ENCODE data around the gene NR6A1.

Gene NR6A1

DNA sequence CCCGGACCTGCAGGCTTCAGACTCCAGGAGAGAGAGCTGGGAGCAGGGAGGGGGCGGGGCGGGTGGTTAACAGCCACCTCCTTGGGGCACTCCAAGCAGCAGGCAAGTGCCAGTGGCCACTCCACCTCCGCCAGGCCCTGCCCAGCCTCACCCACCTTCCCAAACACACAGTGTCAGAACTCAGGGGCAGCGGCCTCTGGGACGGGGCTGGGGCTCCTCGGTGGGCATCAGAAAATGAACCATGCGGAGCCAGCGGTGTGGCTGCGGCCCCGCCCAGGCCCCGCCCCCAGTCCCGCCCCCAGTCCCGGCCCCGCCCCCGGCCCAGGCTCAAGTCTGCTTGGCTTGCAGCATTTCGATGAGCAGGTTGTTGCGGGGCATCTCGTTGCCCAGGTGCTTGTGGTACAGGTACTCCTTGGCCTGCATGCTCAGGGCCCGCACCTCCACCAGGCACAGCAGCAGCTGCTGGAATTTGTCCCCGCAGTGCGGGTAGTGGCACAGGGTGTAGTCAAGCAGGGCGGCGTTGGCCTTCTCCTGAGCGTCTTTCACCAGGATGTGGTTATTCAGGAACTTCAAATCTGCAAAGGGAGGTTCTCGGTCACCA is 288.6 kb downstream of the NR6A1 start:
- peak; percentile 23 for DNase-seq

DNA sequence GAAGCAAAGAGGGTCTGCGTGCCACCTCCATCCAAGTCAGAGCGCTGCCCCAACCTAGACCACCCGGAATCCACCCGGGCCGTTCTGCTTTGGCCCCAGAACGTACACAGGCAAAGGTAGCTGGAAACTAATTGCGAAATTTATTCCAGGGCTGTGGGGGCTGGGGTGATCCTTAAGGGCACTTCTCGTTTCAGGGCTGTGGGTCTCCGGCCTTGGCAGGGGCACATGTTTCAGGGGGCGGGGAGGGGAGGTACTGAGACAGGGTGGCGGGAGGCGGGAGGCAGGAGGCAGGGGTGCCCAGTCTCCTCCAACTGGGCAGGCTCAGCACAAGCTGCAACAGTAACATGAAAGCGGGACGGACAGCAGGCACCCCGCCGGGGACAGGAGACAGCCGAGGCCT is 290.0 kb downstream of the NR6A1 start:
- no peak for DNase-seq

DNA sequence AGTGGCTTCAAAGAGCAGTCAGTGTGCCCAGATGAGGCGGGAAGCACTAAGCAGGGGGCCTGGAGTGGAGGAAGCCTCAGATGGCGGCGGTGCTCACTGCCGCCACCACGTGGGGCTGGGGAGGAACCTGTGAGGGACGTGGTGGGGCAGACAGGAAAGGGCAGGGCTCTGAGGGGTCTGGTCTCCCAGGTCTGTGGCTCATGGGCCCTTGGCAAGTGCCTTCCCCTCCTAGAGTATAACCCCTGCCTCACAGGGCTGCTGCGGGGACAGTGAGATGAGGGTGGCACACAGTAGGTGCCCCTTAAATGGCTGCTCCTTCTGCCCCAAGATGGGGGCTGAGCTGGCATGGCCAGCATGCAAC is 290.5 kb downstream of the NR6A1 start:
- no peak for DNase-seq

DNA sequence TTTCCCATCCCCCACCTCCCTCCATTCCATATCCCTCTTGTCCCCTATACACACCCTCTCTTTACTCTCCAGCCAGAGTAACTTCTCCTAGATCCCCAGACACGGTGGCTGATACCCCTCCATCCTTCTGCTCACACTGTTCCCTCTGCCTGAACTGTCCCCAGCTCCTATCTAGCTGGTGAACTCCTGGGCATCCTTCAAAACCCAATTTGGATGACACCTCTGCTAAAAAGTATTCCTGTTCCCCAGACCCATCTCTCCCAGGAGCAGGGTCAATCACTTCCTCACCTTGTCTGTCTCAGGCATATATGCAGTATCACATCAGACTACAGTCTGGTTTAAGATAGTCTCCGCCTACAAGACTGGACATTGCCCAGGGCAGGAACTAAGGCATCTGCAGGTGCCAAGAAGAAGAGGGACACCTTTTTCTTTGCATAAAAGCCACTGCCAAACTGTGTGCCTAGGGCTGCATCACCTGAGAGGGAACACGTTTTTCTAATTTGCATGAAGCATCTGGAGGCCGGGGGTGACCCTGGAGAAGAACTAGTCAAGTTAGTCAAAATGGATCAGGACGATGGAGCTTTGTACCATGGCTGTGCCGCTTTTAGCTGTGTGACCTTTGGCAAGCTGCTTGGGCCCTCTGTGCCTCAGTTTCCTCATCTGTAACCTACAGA is 291.0 kb downstream of the NR6A1 start:
- DNase-seq: no peak

DNA sequence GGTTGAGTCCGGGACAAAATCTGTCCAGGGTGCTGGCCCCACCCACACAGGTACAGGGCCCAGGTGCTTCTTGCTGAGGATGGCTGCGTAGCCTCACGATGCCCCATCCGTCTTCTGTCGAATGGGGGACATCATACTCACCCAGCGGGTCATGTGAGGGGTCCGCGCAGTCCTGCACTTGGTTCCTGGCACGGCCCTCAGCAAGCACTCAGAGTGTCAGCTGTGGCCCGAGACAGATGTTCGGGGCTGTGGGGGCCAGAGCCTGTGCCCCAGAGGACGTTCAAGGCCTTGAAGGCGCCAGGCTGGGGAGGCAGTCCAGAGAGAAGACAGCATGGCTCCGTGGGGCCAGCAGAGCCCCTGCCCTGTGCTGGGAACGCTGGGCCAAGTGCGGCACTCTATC is 291.7 kb downstream of the NR6A1 start:
- DNase-seq: no peak

DNA sequence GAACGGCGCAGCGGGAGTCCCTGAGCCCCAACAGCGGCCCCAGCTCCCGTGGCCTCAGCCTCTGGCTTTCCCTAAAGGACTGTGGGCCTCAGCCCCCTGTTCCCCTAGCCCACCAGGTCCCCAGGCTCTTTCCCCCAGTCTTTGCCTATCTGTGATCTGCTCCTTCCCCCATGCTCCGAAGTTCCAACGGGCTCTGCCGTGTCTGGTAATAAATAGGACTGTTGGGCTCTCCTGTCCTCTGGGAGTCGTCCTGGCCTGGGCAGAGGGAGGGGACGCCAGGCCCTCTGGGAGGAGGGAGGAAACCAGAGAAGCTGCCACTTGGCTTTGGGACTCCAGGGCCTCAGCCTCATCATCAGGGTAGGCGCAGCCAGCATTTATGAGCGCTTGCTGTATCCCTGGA is 292.8 kb downstream of the NR6A1 start:
- peak; percentile 56 for DNase-seq

DNA sequence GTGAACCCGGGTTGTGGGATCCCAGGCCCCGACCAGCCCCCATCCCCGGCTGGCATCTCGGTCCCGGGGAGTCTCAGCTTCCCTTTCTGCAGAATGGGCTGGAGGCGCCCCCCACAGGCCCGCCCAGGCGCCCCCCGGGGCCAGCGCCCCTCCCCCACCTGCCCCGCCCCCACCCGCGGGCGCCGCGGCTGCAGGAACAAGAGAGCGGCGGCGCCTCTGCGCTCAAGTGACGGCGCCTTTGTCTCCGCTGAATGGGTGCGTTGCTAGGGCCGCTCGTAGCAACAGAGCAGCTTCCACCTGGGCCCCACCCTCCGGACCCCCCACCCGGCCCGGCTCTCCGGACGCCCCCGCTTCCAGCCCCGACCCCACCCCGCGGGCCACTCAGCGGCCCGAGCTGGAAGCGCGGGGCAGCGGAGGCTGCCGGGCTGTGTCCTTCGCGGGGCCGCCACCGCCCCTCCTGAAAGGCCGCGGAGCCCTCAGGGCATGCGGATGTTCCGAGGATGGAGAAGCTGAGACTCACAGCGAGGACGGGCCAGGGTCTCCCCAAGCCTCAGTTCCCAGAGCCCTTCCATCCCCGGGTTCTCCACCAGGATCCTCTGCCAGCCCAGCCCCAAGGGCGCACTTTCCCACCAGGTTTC is 293.3 kb downstream of the NR6A1 start:
- DNase-seq: peak; percentile 73

DNA sequence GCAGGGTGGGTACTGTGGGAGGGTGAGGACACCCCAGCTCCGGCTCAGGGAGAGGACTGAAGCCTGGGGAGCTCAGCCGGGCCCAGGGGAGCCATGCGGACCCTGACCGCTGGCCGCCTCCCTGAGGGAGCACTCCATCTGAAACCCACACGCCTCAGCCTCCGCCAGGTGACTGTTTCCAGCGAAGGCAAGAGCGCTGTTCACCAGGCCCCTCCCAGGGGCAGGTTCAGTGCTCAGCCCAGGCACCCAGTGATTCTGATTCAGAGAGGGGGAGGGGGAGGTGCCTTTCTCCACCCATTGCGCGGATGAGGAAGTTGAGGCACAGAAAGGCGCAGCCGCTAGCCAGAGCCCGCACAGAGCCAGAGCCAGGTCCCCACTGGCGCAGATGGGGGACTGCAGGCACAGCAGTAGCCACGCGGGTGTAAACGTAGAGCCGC is 293.9 kb downstream of the NR6A1 start:
- DNase-seq: peak; percentile 61

DNA sequence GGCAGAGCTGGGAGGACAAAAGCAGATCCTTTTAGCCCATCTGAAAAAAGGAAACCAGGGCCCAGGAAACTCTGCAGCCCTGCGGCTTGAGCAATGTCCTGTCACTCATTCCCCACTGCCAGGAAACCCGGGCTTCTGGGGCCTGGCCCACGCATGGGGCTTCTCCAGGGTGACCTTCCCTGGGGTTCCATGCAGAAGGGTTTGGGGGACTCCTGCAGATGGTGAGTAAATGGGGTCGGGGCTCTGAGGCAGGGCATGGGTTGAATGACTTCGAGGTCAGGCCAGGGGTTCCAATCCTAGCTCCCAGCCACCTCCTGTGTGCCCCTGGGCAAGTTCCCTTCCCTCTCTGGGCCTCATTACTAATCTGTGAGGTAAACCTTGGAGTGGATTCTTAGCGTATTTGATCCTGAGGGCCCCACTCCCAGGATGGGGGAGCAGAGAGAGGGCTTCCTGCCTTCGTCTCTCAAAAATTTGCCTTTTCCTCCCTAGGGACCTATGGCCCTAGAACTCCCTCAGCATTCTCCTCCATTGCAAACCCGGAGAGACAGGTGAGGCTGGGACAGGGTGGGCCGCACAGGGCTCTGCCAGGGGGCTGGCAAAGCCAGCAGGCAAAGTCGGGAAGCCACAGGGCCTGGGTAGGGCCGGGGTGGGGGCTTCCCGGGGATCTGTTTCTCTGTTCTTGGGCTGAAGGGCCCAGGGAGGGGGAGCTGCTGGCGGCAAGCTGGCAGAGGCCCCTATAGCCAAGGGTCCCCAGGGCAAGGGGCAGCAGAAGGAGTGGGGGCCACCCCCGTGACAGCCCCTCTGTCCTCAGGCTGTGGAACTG is 295.0 kb downstream of the NR6A1 start:
- DNase-seq: no peak

DNA sequence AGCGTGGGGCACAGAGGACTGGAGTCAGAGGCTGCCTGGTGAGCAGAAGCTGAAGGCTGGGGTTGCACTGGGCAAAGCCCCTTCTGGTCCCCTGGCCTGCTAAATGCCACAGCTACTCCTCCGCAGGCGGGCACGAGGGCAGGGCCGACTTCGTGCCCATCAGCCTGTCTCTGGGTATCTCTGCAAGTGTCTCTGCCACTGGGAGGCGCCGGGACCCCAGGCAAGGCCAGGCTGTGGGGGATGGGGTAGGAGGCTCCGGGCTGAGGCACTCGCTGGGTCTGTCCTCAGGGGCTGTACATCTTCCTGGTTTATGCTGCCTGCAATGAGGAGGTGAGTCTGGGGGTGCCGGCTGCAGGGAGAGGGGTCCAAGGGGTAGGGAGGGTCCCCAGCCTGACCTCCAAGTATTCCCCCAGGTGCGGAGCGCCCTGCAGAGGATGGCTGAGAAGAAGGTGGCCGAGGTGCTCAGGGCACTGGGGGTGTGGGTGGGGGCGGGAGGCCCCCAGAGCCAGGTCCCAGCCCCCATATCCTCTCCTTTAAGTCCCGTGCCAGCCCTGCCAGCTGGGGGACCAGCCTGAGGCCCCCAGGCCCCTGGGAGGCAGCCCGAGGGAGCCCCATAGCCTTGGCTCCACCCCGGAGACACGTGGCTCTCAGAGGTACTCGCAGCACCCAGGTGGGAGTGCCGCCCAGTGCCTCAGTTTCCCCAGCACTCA is 295.8 kb downstream of the NR6A1 start:
- peak; percentile 9 for DNase-seq

DNA sequence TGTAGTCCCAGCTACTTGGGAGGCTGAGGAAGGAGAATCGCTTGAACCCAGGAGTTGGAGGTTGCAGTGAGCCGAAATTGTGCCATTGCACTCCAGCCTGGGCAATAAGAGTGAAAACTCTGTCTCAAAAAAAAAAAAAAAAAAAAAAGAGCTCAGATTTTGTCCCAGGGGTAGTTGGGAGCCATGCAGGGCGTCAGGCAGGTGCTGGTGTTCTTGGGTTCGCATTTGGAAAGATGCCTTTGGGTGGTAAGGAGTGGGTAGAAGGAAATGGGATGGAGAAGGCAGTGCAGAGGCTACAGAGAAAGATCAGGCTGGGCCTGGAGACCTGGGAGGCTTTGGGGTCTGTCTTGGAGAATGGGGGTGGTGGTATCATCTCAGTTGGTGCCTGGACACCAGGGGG is 297.0 kb downstream of the NR6A1 start:
- DNase-seq: no peak

DNA sequence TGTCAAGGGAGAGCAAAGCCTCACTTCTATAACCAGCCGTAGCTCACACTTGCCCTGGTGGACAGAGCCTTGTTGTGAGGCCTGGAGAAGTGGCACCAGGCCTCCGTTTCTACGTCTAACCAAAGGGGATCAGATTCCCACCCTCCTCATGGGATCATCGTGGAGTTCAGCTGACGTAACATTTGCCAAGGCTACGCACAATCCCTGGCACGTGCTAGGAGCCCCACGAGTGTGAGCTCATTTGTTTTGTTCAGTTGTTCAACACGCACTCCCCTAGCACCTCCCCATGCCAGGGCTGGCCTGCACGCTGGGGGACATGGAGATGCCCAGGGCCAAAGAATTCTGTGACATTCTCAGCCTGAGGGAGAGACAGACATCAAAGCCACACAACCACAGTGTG is 297.8 kb downstream of the NR6A1 start:
- DNase-seq: no peak

DNA sequence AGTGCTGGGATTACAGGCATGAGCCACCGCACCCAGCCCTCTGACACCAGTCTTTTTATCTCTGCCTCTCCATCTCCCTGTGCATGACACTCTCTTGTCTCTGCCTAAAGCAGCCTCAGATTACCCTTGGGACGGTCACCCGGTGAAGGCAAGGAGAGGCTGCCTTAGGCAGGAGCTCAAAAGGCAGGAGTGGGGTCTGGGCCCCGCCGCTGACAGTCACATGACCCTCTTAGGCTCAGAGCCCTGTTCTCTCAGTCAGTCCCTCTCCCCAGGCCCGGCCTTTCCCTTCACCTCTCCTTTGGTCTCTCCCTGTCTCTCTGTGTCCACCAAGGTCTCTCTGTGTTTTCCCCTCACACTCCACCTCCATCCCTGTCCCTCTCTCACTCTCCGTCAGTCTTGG is 298.3 kb downstream of the NR6A1 start:
- DNase-seq: no peak

DNA sequence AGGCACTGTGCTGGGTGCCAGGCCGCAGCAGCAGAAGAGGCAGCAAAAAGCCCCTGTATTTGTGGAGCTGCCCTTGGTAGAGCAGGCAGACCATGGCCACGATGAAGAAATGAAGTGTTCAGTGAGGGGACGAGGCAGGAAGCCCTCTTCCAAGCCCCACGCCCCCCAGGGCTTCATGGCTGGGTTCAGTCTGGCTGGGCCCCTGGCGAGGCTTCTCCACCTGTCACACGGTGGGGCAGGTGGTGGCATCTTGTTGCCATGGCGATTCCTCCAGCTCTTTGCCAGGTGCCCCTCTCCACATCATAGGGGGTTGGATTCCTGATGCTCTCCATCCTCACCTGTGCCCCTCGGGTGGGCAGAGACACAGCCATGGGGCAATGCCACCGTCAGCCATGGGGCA is 299.4 kb downstream of the NR6A1 start:
- DNase-seq: no peak

DNA sequence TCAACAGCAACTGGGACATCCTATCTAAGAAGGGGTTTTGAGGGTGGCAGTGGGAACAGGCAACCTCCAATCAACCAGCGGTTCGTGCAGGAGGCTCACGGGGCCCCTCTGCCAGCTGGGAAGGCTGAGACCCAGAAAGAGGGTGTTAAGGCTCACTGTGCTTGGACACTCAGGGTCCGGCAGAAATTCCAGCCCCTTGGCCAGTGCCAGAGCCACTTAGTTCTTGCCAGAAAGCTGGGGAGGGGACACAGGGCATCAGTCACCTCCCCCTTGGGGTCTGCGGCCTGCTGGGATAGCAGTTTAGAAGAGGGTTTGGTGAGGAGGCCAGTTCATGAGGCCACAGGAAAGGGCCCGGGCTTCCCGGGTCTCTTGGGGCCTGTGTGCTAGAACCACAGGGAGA is 300.4 kb downstream of the NR6A1 start:
- no peak for DNase-seq

DNA sequence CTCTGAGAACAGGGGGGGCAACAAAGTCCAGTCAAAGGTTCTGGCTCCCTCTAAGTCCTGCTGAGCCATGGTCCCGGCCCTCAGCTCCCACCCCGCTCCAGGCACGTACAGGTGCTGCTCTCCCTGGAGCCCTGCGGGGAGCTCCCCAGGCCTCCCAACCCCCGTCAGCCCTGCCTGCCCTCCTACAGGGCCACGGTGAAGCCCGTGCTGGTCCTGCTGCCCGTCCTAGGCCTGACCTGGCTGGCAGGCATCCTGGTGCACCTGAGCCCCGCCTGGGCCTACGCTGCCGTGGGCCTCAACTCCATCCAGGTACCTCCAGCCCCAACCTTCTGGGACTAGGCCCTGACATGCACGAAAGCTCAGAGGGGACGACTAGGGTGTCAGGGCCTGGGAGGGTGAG is 300.8 kb downstream of the NR6A1 start:
- DNase-seq: no peak

DNA sequence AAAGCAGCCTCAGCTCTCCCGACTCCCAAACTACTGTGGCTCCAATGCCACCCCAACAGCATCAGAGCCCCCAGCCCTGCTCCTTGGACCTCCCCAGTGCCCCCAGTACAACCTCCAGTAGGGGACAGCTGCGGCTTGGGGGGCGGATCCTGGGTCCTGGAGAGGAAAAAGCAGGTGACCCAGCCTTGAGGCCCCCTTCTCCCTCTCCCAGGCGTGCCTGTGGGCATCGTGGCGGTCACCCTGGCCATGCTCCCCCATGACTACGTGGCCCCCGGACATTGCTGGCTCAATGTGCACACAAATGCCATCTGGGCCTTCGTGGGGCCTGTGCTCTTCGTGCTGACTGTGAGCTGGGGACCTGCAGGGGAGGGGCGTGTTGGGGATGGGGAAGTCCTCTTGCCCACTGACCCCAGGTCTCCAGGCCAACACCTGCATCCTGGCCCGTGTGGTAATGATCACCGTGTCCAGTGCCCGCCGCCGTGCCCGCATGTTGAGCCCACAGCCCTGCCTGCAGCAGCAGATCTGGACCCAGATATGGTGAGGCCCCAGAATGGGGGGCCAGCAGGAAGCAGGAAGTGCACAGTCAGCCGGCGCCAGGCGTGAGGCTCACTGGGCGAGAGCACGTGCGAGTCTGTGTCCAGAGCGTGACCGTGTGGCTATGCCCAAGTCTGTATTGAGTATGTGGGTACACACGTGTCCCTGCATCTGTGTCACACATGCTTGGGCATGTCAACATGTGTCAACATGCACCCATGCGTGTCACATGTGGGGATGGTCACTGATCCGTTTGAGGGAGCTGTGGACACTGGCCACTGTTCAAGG is 301.9 kb downstream of the NR6A1 start:
- no peak for DNase-seq

DNA sequence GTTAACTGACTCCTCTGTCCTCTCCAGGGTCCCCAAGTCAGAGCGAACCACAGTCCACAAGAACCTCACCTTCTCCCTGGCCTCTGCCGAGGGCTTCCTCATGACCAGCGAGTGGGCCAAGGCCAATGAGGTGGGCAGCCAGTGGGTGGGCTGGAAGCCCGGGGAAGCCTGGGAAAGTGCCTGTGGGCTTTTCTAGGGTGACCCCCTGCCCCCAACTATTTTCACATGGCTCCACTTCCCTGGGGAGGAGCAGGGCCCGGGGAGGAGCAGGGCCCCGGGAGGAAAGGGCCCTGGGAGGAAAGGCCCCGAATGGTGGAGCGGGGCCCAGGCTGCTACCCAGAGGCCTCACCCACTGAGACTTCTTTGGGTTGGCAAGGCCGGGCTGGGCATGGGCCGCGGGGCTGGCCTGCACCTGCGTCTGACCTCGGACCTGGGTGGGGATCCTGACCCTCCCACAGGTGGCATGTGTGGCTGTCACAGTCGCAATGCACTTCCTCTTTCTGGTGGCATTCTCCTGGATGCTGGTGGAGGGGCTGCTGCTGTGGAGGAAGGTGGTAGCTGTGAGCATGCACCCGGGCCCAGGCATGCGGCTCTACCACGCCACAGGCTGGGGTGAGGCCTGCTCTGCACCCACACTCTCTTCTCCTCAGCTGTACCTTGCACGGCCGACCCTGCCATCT is 302.9 kb downstream of the NR6A1 start:
- DNase-seq: no peak

DNA sequence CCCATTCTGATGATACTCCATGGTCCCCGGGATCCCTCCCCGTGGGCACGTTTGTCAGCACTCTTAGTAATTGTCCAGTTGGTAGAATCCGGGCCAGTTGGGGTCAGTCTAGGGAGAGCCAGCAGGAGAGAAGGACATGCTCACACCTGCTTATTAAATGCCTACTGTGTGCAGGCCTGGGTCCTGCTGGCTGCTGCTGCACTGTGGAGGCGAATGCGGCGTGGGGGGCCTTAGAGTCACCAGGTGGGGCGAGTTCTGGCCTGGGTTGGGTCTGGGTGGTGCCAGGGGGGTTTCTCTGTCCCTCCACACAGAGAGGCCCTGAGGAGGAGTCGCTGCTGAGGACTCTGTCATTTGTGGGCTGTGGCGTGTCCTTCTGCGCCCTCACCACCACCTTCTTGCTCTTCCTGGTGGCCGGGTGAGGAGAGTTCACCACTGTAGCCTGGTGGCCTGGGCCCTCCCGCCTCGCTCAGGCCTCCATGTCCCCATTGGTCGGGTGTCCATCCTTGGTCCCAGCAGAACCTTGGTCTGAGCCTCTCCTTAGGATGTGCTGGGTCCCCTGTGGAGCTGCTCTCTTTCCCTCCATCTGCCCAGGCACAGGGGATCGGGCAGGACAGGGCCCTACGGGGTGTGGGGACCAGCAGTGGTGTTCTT is 303.6 kb downstream of the NR6A1 start:
- DNase-seq: no peak
